DOHH2 (cell line): ENCODE measurements around the gene TMEM168.

Experiments
- H3F3A ChIP-seq: fragments of 200-600 bp; sonication (generic), shearing (Covaris generic); 2 replicates; pipeline ENCODE4 v1.6.0; 2016; ENCODE audit warnings: antibody characterized with exemption, mild to moderate bottlenecking; ENCODE audit not compliant: control insufficient read depth, insufficient read depth
- H3K27ac ChIP-seq: fragments of 200-600 bp; sonication (generic); 2 replicates; pipeline ENCODE4 v1.5.1; 2014; ENCODE audit warnings: low read depth, mild to moderate bottlenecking, low read length, moderate library complexity
- H3K27me3 ChIP-seq: fragments of 200-600 bp; sonication (generic); 2 replicates; pipeline ENCODE4 v1.6.1; 2014; ENCODE audit warnings: mild to moderate bottlenecking, low read length, mixed read lengths; ENCODE audit not compliant: control insufficient read depth
- H3K36me3 ChIP-seq: fragments of 200-600 bp; sonication (generic); 2 replicates; pipeline ENCODE4 v1.6.1; 2014; ENCODE audit warnings: mild to moderate bottlenecking, low read length, moderate library complexity, mixed read lengths; ENCODE audit not compliant: control insufficient read depth
- H3K4me1 ChIP-seq: fragments of 200-600 bp; sonication (generic); 2 replicates; pipeline ENCODE4 v1.6.1; 2014; ENCODE audit warnings: mild to moderate bottlenecking, low read length, mixed read lengths; ENCODE audit not compliant: control insufficient read depth
- H3K4me2 ChIP-seq: fragments of 200-600 bp; sonication (generic); 2 replicates; pipeline ENCODE4 v1.6.0; 2014; ENCODE audit warnings: mild to moderate bottlenecking, low read length, moderate library complexity
- H3K4me3 ChIP-seq: fragments of 200-600 bp; sonication (generic); 2 replicates; pipeline ENCODE4 v1.5.1; 2014; ENCODE audit warnings: mild to moderate bottlenecking, low read length, mixed read lengths
- H3K79me2 ChIP-seq: fragments of 200-600 bp; sonication (generic); 2 replicates; pipeline ENCODE4 v1.6.1; 2014; ENCODE audit warnings: mild to moderate bottlenecking, low read length, mixed read lengths; ENCODE audit not compliant: control insufficient read depth
- H3K9me2 ChIP-seq: fragments of 200-600 bp; sonication (generic); replicated peaks from 2 replicates; pipeline ENCODE4 v1.6.1; 2014; ENCODE audit warnings: mild to moderate bottlenecking, low read length, mixed read lengths; ENCODE audit not compliant: control insufficient read depth
- H3K9me3 ChIP-seq: fragments of 200-600 bp; sonication (generic); 2 replicates; pipeline ENCODE4 v1.6.1; 2014; ENCODE audit warnings: antibody characterized with exemption, low read length, mixed read lengths; ENCODE audit not compliant: control insufficient read depth, insufficient read depth
- H4K20me1 ChIP-seq: fragments of 200-600 bp; sonication (generic); 2 replicates; pipeline ENCODE4 v1.6.0; 2014; ENCODE audit warnings: low read depth, mild to moderate bottlenecking, antibody characterized with exemption, low read length, moderate library complexity; ENCODE audit not compliant: control insufficient read depth, insufficient read depth
- CTCF ChIP-seq: fragments of 200-600 bp; sonication (generic); IDR thresholded peaks from one replicate; pipeline ENCODE4 v1.5.1; 2014; ENCODE audit warnings: antibody characterized with exemption, mild to moderate bottlenecking, low read depth, low read length; ENCODE audit not compliant: poor library complexity, severe bottlenecking
- EZH2phosphoT487 ChIP-seq: fragments of 200-600 bp; sonication (generic); IDR thresholded peaks from 2 replicates; pipeline ENCODE4 v1.6.1; 2017; ENCODE audit warnings: borderline replicate concordance, mild to moderate bottlenecking, antibody characterized with exemption, low read length, moderate library complexity, mixed read lengths

TMEM168 gene

DNA sequence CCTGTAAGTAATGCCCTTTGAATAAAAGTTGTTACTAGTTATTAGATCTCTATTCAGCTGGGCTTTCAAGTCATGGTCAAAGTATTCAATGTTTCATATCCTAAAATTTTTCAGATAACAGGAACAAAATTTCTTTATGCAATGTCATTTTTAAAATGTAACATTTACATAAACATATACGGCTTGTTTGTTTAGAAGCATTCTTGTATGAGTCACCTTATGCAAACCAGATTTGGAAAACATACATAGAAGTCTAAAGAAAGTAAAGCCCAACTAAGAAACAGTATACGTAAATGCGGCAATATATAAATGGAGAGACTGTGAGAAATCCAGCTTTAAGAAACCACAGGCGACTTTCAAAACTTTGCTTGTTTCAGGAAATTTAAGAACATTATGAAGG, 10.5 kb downstream of the TMEM168 start:
- Histone ChIP-seq H3K9me2 (no peaks in the 10 kb centered on the region), H3K4me3 (no peak overlapping the region), H3K79me2 (peaks cover 14% of the 10 kb centered on the region), H3K9me3 (no peaks in the 10 kb centered on the region), H3K27me3 (no peaks in the 10 kb centered on the region), H3F3A (no peaks in the 10 kb centered on the region), H3K4me1 (no peaks in the 10 kb centered on the region), H3K36me3 (peaks cover 44% of the 10 kb centered on the region), H4K20me1 (no peaks in the 10 kb centered on the region), H3K27ac (no peak overlapping the region), H3K4me2 (no peak overlapping the region)
- TF ChIP-seq EZH2phosphoT487 = no peak
- no peak for TF ChIP-seq CTCF

GRCh38 chr7:112777406-112777805, 12.8 kb downstream of the TMEM168 start:
- Histone ChIP-seq H3K4me3 (no peak overlapping the region), H3F3A (no peaks in the 10 kb centered on the region), H3K27ac (no peak overlapping the region), H3K27me3 (no peaks in the 10 kb centered on the region), H3K4me2 (no peak overlapping the region), H3K79me2 (peaks cover 11% of the 10 kb centered on the region), H3K4me1 (no peaks in the 10 kb centered on the region), H3K36me3 (peaks cover 27% of the 10 kb centered on the region), H3K9me2 (no peaks in the 10 kb centered on the region), H4K20me1 (no peaks in the 10 kb centered on the region), H3K9me3 (no peaks in the 10 kb centered on the region)
- no peak for TF ChIP-seq CTCF
- no peak for TF ChIP-seq EZH2phosphoT487

GRCh38 chr7:112771166-112771565, 19.0 kb downstream of the TMEM168 start:
- H3K27me3 ChIP-seq = no peaks in the 10 kb centered on the region
- TF ChIP-seq CTCF (no peak), EZH2phosphoT487 (no peak)
- H3K4me2 ChIP-seq = no peak overlapping the region
- no peaks in the 10 kb centered on the region for H3K4me1 ChIP-seq
- H3K9me3 ChIP-seq = no peaks in the 10 kb centered on the region
- H3K27ac ChIP-seq = no peak overlapping the region
- no peak overlapping the region for H3K4me3 ChIP-seq
- H4K20me1 ChIP-seq = no peaks in the 10 kb centered on the region
- no peaks in the 10 kb centered on the region for H3F3A ChIP-seq
- H3K36me3 ChIP-seq = peaks cover 8% of the 10 kb centered on the region
- no peaks in the 10 kb centered on the region for H3K79me2 ChIP-seq
- H3K9me2 ChIP-seq = no peaks in the 10 kb centered on the region

- H3K27ac ChIP-seq = no peak overlapping the region
Observed at GRCh38 chr7:112770051-112770450, 20.1 kb downstream of the TMEM168 start.

More at GRCh38 chr7:112770051-112770450, 20.1 kb downstream of the TMEM168 start:
- Histone ChIP-seq H3F3A (no peaks in the 10 kb centered on the region), H3K9me2 (no peaks in the 10 kb centered on the region), H3K4me1 (0 out of 2 replicates have a peak, but pooled peaks cover 3% of the 10 kb centered on the region), H3K79me2 (no peaks in the 10 kb centered on the region), H3K27me3 (no peaks in the 10 kb centered on the region), H3K4me2 (no peak overlapping the region), H4K20me1 (no peaks in the 10 kb centered on the region), H3K4me3 (no peak overlapping the region), H3K9me3 (no peaks in the 10 kb centered on the region), H3K36me3 (peaks cover 8% of the 10 kb centered on the region)
- TF ChIP-seq CTCF (no peak), EZH2phosphoT487 (no peak)
